NCI-H2081 (cell line): ENCODE data around the gene MYOM1.

ENCODE experiments used
- DNase-seq, 2 experiments: peaks; one replicate each; lab custom pipeline; 2025; lab: John Stamatoyannopoulos, UW

MYOM1 gene

DNA sequence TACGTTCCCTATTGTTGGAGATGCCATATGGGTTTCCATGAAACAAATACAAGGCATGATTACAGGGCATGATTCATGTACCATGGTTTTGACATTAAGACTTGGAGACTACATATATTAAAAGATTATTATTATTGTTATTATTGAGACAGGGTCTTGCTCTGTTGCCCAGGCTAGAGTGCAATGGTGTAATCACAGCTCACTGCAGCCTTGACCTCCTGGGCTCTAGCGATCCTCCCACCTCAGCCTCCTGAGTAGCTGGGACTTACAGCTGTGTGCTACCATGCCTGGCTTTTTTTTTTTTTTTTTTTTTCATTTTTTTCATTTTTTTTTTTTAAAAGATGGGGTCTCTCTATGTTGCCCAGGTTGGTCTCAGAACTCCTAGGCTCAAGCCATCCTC lies 69.1 kb downstream of the MYOM1 start:
- no peak for DNase-seq

DNA sequence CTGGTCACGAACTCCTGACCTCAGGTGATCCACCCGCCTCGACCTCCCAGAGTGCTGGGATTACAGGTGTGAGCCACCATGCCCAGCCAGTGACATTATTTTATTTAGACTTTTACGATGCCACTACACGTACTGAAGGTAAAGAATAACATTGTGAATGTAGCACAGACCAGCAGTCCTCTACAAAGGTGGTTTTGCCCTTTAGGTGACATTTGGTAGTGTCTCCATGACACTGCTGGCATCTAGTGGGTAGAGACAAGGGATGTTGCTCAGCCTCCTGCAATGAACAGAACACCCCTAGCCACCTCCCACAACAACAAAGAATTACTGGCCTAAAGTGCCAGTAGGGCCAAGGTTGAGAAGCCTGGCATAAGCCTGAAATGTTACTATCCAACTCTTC lies 69.5 kb downstream of the MYOM1 start:
- no peak for DNase-seq

DNA sequence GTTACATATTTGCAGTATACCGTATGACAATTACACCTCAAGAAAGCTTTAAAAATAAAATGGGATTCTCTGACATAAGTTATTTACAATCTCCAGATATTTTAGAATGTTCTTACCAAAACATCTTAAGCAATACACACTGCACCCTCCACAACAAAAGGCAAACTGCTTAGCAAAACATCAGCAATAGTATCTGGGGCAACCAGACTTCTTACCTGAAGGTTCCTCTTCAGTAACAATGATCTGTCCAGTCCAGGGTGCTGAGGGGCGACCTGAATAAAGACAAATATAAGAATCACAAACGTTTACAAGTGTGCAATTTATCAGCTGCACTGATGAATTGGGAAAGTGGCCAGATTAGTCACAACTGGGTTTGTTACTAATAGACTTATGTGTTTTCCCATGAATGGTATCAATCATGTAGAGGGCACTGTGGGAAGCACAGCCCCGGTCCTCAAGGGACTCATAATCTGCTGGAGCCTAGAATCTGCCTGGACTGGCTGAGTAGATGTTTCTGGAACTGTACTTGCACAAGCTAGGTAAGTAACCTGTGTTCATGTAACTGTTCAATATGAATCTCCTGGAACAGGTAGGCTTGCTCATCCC lies 70.7 kb downstream of the MYOM1 start:
- no peak for DNase-seq

DNA sequence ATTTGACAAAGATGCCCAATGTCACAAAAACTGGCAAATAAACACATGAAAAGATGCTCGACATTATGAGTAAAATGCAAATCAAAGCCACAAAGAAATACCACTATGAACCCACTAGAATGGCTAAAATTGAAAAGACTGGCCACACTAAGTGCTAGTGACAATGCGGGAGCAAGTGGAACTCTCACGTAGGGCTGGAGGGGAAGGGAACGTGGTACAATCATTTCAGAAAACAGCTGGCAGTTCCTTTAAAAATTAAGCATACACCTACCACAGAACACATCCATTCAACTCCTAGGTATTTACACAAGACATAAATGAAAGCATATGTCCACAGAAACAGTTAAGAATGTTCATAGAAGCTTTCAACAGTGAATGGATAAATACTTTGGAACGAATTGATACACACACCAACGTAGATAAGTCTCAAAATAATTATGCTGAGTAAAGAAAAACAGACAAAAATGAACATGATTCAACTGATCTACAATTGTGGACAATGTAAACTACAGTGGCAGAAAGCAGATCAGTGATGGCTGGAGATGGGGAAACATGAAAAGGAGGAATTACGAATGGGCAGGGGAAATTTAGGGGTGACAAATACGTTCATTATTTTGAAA lies 71.7 kb downstream of the MYOM1 start:
- DNase-seq, result no peak

DNA sequence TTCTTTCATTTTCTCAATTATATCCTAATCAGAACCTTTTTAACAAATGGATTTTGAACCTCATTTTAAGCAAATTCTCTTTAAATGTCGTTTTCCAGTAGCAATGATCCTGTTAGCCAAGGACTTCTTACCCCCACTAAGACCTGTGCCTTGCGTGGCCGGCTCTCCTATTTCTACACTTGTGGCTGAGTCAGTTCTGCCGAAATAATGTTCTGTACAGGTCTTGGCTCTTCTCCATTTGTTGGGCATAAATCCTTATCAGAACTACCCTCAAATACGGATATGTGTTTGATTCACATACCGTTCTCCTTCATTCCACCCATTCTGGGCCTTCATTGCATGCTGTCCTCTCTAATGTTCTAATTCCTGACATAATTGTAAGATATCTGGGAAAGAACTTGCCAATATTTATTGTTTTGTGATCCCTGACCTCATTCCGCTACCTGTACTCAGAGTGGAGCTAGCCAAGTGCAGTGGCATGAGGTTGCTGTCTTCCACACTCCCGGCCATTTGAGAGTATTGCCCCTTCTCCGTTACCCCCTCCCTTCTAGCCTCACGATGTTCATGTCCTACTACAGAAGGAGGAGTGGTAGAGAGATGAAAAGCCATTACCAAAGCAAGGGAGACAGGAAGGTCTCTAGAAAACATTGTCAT lies 78.7 kb downstream of the MYOM1 start:
- no peak for DNase-seq

DNA sequence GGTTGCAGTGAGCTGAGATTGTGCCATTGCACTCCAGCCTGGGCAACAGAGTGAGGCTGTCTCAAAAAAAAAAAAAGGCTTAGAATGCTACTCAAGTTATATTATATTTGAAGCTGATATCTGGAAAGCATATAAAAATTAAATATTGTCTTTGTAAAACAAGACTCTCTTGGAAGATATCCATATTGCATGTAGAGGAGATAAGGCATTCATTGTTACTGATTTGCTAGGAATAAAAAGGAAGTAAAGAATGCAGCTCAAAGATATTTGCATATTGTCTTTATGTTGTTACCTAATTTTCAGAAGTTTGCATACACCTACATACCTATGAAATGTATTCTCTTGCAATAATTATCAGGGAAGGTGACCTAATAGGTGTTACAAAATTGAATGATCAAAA lies 79.4 kb downstream of the MYOM1 start:
- DNase-seq, result no peak

DNA sequence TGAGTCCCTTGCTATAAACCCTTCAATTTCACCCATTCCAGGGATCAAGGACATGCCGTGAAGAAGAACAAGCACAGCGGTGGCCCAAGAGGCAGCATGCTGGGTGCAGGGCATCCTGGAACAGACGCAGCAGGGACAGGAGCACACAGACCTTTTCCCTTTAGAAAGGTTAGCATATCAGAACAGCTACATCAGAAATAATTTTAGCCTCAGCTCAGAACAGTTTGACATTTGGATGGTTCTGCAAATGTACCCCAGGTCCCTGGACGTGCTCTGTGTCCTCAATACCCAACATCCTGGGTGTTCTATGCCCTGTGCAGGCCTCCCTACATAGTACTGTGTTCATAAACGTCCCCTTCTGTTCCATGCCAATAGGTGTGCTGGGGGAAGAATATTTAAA lies 80.4 kb downstream of the MYOM1 start:
- no peak for DNase-seq

DNA sequence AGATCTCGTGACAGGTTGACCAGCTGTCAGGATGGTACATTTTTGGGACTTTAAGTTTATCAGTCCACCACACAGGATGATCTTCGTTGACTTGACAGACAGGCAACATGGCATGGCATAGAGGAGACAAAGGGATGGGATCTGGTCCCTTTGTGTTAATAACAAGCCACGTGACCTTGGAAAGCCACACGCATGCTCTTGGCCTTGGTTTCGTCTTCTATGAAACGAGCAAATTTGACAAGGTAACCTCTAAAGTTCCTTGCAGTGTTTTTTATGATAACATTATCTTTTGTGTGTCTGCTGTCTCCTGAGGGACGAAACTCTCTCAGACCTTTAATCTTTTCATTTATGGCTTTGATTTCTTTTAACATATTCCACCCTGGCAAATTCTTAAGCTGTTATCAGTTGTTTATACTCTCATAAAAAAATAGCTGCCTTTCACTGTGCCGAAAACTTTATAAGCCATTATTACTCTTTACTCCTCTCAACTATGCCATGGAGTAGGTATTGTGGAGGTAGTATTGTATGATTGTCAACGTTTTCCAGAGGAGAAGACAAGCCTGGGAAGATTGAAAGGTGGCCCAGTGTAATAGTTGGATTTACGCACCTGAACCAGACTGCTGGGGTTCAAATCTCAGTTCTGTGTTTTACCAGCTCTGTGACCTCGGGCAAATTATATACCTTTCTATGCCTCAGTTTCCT lies 81.3 kb downstream of the MYOM1 start:
- no peak for DNase-seq

DNA sequence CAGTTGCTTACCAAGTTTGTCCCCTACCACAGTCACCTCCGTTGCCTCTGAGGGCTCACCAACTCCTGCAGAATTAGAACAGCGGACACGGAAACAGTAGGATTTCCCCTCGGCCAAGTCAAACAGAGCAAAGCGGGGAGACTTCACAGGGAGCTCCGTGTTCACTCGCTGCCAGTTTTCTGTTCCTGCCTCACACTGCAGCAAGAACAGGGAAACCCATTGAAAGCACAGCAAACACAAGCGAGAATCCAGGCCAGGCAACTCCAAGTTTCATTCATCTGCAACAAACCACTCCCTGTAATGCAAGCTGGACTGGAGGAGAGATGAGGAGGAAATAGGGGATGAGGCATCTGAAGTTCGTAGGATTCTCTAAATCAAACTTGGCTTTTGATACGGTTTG lies 84.2 kb downstream of the MYOM1 start:
- no peak for DNase-seq

DNA sequence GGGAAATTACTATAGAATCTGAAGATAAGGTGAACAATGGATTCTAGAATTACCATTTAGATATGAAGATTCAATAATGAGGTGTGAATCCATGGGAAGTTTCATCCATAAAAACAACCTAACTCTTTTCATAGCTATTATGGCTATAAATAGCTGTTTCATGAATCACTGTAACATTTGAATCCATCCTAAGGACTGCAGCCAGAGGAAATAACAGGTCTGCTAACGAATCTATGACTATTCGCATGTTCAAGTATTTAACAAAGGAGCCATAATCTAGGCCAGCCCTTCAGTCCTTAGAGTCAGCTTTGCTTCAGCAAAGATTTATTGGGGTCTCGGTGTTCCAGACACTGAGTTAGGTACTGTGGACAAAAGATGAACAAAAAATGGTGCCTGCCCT lies 87.1 kb downstream of the MYOM1 start:
- DNase-seq, result no peak

DNA sequence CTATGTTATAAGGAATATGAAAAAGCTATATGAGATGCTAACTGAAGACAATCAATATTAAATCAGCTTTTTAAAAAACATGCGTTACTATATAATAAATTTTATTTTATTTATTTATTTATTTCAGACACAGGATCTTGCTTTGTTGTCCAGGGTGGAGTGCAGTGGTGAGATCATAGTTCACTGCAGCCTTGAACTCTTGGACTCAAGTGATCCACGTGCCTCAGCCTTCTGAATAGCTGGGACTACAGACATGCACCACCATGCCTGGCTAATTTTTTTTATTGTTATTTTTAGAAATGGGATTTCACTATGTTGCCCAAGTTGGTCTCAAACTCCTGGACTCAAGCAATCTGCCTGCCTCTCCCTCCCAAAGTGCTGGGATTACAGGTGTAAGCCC lies 89.4 kb downstream of the MYOM1 start:
- no peak for DNase-seq

DNA sequence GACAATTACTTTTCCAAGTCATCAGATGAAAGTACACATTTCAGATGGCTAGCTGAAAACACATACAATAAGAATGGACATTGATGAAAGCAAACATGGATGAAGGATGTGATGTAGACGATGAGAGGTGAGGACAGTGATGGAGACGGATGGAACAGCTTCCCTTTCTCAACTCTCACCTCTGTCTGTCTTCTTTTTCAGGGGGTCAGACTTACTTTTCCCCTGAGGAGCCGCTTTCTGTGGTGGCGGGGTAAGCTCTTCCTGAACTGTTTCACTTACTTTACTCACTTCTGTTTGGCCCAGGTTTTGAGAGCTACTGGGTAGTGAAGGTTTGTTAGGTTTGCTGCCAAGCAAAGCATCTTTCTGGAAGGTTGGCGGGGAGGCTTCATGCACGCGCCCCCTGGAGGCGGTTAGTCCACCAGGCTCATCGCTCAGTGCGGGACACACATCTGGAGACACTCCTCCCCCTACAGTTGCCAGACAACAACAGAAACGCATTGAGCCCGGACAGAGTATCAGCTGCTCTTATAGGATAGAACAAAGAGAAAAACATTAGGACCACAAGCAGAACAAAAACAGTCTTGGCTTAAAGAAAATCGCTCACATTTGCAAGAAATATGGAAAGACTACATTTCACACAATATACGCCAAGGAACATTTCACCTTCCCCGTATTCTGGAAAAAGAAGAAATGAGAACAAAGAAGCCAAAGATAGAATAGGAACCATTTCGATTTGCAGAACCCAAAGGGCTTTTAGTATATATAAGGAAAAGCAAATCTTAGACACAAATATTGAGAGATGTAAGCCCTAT lies 90.5 kb downstream of the MYOM1 start:
- no peak for DNase-seq

DNA sequence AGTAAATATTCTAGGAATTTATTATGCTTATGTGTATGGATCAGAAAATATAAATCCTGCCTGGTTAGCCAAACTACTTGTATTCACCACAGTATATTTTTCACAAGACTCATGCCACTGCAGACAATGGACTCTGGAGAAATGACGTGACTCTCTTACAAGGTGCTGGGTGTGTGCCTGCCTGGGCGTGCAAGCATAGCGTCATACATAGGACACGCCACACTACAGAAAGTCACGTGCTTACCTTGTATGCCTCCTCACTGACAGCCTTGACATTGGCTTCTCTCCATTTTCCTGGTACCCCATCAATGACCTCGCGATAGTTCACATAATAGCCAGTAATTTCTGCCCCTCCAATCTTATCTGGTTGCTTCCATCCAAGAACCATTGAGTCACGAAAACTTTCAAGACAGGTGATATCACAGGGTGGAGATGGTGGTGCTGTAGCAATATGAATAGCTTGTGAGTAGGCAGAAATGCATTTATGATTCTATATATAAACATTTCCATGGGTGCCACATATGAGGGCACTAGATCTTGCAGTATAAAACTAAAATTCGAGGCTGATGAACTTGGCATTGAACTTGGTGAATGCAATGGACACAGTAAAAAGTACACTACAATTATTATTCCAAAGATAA lies 93.2 kb downstream of the MYOM1 start:
- DNase-seq, result no peak

DNA sequence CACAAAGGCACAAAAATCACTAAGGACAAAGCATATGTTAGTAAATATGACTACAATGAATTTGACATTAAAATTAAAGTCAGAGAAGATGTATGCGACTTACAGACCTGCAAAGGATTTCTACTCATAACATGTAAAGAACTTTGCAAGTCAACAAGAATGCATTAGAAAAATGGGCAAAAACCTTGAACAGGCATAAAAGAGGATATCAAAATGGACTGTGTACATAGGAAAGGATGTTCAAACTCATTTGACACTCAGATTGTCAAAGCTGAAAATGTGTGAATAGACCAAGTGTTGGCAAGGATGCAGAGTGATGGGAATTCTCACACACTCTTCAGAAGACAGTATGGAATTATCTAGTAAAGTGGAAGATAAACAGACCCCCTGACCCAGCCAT lies 94.9 kb downstream of the MYOM1 start:
- DNase-seq, result no peak

DNA sequence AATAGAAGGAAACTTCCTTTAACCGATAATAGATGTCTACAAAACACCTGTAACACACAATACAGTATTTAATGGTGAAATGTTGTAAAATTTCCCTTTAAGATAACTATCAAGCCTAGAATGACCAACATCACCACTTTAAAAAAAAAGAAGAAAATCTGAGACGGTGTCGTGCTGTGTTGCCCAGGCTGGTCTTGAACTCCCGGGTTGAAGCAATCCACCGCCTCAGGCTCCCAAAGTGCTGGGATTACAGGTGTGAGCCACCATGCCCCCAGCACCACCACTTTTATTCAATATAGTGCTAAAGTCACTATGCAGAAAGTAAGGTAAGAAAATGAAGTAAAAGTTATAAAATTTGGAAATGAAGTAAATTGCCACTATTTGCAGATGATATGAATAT lies 96.9 kb downstream of the MYOM1 start:
- DNase-seq, result no peak

DNA sequence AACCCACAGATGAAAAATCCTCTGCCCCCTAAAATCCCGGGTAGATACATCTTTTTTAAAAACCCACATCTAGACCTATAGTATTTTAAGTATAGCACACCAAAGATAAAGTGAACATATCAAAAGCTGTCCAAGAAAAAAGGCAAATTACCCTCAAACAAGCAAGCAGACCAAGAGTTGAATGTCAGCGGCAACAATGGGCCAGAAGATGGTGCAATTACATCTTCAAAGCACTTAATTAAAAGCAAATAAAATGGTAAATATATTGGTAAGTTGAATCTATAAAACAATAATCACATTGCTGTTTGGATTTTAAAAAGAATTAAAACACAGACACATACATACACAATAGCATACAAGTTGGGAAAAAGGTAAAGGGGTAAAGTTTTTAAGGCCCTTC lies 98.5 kb downstream of the MYOM1 start:
- DNase-seq, result no peak

DNA sequence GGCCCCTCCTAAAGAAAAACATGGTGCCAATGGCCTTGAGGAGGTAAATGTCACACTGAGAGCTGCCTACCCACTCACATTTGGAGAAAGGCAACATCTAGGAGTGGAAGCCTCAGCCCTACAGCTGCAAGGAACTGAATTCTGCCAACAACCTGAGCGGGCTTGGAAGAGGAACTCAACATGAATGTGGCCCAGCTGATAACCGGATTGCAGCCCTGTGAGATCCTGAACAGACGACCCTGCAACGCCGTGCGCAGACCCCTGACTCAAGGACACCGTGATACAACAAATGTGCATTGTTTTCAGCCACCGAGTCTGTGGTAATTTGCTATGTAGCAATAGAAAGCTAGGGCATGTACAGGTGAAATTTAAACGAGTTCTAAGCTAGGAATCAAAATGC lies 99.4 kb downstream of the MYOM1 start:
- DNase-seq, result no peak

DNA sequence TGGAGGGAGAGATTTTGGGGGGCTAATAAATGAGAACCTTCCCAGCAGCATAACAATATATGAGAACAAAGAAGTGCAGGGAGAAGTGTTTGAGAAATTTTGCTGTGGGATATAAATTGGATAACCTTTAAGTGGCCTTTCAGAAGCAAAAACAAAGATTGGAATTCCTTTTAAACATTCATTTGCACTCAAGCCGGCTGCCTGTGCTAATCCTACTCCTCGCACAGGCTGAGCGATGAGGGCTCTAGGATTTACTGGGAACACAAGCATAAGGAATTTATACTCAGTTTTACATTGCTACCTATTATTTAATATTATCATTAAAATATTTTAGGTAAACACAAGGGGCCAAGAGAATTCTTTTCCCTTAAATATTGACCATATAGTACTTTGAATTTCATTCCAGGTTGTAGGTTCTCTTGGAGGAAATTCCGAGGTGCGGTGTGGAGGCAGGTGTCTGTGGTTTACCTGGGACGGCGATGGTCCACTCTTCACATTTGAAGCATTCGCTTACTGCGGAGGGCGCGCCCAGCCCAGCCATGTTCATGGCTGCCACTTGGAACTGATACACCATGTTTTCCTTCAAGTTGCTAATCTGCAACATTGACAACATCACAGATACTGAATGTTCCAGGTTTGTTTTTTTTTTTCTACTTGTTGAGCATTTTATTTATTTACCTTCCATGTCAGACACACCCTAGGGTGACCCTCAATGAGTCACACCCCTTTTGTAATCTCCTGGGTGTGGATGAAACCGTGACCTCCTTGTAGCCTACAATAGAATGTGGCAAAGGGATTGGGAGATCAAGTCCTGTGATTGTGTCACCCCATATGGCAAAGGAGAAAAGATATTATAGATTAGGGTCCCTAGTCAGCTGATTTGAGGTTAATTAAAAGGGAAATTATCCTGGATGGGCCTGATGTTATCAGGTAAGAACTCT lies 100.1 kb downstream of the MYOM1 start:
- no peak for DNase-seq

DNA sequence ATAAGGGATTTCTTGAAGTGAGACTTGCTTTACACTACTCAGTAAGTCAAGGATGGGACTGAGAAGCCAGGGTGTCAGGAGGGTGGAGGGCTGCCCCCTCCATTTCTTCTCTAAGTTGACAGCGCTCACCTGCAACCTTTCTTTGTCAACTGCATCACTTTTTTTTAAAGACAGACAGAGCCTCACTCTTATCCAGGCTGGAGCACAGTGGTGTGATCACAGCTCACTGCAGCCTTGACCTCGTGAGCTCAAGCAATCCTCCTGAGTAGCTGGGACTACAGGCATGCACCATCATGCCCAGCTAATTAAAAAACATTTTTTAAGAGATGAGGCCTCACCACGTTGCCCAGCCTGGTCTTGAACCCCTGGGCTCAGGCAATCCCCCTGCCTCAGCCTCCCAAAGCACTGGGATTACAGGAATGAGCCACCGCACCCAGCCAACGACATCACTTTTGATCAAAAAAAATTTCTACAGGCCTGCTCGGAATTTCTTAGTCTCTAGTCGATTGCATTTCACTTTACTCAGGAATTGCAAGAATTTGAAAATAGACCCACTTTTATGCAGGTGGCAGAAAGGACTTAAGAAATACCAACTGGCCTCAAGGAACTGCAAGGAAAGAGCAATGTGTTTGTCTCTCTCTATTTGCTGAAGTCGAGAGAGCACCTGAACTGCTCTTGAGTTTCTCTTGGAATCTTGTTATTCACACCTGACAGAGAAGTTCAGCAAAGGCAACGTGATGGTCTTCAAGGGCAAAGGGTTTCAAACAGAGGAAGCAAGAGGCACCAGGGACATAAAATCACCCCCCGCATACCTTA lies 101.4 kb downstream of the MYOM1 start:
- DNase-seq, result no peak
